H1 (cell line): ENCODE measurements around the gene AKR7A2.
"Not testable (repeated sequence)": the region's sequence is repeated elsewhere in the genome, so short reads cannot be mapped to it uniquely, and the experiment has no call there.

ENCODE experiments used
- ATF2 ChIP-seq: IDR thresholded peaks from 2 replicates; pipeline ENCODE4 v1.6.1; 2012; ENCODE audit warnings: low read length, inconsistent platforms
- ATF3 ChIP-seq: IDR thresholded peaks from 2 replicates; pipeline ENCODE4 v1.6.1; 2011; ENCODE audit warnings: low read depth, mild to moderate bottlenecking, low read length; ENCODE audit not compliant: insufficient read depth
- CHD1 ChIP-seq: IDR thresholded peaks from 2 replicates; pipeline ENCODE4 v1.6.1; 2012; ENCODE audit warnings: low read depth, low read length, improper control_type of control experiment
- CTCF ChIP-seq, 3 experiments: IDR thresholded peaks; 1 replicate in 2 of 3; 2 replicates in 1 of 3; pipeline versions ENCODE4 v1.5.1 to v1.6.1; 2011; ENCODE audit warnings: low read length in 3 of 3, mild to moderate bottlenecking in 3 of 3, inconsistent platforms in 2 of 3, low read depth in 1 of 3, moderate library complexity in 1 of 3; ENCODE audit not compliant: insufficient read depth in 1 of 3; ENCODE audit errors: control extremely low read depth in 1 of 3
- EP300 ChIP-seq, 2 experiments: IDR thresholded peaks; 1 replicate in 1 of 2; 2 replicates in 1 of 2; pipeline ENCODE4 v1.6.1; 2011 to 2012; ENCODE audit warnings: low read depth in 2 of 2, low read length in 2 of 2, mild to moderate bottlenecking in 2 of 2, borderline replicate concordance in 1 of 2, inconsistent platforms in 1 of 2, moderate library complexity in 1 of 2
- PHF8 ChIP-seq: fragments of 200-600 bp; sonication (generic); conservative IDR thresholded peaks from 2 replicates; pipeline ENCODE4 v1.7.1; 2012; ENCODE audit warnings: low read depth, mild to moderate bottlenecking, inconsistent platforms, low read length, moderate library complexity
- POLR2A ChIP-seq, 2 experiments: IDR thresholded peaks; 1 replicate in 1 of 2; 2 replicates in 1 of 2; pipeline ENCODE4 v1.6.1; 2011; ENCODE audit warnings: low read depth in 2 of 2, low read length in 2 of 2, mild to moderate bottlenecking in 2 of 2; ENCODE audit errors: control extremely low read depth in 1 of 2
- POLR2AphosphoS5 ChIP-seq: IDR thresholded peaks from 2 replicates; pipeline ENCODE4 v1.6.1; 2011; ENCODE audit warnings: low read depth, low read length
- RAD21 ChIP-seq, 2 experiments: IDR thresholded peaks in 1 of 2; conservative IDR thresholded peaks in 1 of 2; 2 replicates each; pipeline ENCODE4 v1.6.1; 2011; ENCODE audit warnings: low read depth in 2 of 2, low read length in 2 of 2, improper control_type of control experiment in 1 of 2, inconsistent platforms in 1 of 2, mild to moderate bottlenecking in 1 of 2, moderate library complexity in 1 of 2
- SIRT6 ChIP-seq: IDR thresholded peaks from one replicate; pipeline ENCODE4 v1.7.1; 2012; ENCODE audit warnings: low read length, inconsistent platforms
- TCF12 ChIP-seq: IDR thresholded peaks from 2 replicates; pipeline ENCODE4 v1.6.1; 2011; ENCODE audit warnings: low read depth, mild to moderate bottlenecking, low read length
- YY1 ChIP-seq: IDR thresholded peaks from 2 replicates; pipeline ENCODE4 v1.6.1; 2011; ENCODE audit warnings: low read depth, mild to moderate bottlenecking, low read length

- not testable (repeated sequence) for TF ChIP-seq CTCF (IDR thresholded peaks at IDR 0.05; ENCODE audit: control extremely low read depth in 1 of 3, insufficient read depth in 1 of 3, low read depth in 1 of 3, low read length in 3 of 3); POLR2A (IDR thresholded peaks at IDR 0.05; ENCODE audit: control extremely low read depth in 1 of 2, low read depth in 2 of 2, low read length in 2 of 2); YY1; PHF8; ATF2; CHD1; POLR2AphosphoS5; SIRT6; EP300 (IDR thresholded peaks at IDR 0.05; ENCODE audit: borderline replicate concordance in 1 of 2, low read depth in 2 of 2, low read length in 2 of 2); ATF3; TCF12; RAD21 (IDR thresholded peaks at IDR 0.05 in 1 of 2, conservative IDR thresholded peaks at IDR 0.05 in 1 of 2; ENCODE audit: low read depth in 2 of 2, low read length in 2 of 2)
Measured at GRCh38 chr1:19285366-19285765, 26.6 kb downstream of the AKR7A2 start.
